HepG2 (cell line): ENCODE results near the gene ZNF414. TPM values are rescaled to one million over a fixed set of nuclear protein-coding genes. Genes with fewer than 3 reads are reported as not detected.

Experiments
- ATAC-seq: fragments of 200-7000 bp; cut with Tn5 transposase; 3 replicates; pipeline ENCODE4 v1.9.1; 2020; ENCODE audit warnings: mild to moderate bottlenecking, moderate library complexity
- BruUV-seq: library from RNA; stranded (reverse); fragments of 400-500 nt; replicated peaks from 2 replicates; lab custom pipeline; 2021; lab: Mats Ljungman, UMichigan
- CTCF ChIA-PET: fragments of 300-600 bp; formaldehyde crosslinking; extraction: SDS; loops from one replicate; lab custom pipeline; 2021; ENCODE audit warnings: low total read pairs, inconsistent platforms, low intra/inter-chr PET ratio; lab: Yijun Ruan, JAX
- POLR2A ChIA-PET: fragments of 350-600 bp; sonication (Branson Sonifier 250); formaldehyde crosslinking; loops from one replicate; lab custom pipeline; 2020; ENCODE audit warnings: antibody characterized with exemption, inconsistent platforms; lab: Yijun Ruan, JAX
- DNase-seq: peaks from one replicate; pipeline ENCODE4 v3.0.0-alpha.2; 2015; ENCODE audit warnings: low spot score
- FAIRE-seq: peaks from 3 replicates; lab custom pipeline; 2011; peaks lifted over from hg19 to GRCh38; lab: Jason Lieb, UNC
- H2AFZ ChIP-seq: one replicate; pipeline ENCODE4 v1.6.1; 2011; ENCODE audit warnings: low read length, inconsistent platforms
- H3K27ac ChIP-seq: fragments of 300-600 bp; 3 replicates; pipeline ENCODE4 v1.8.0; 2011; ENCODE audit warnings: mixed run types, mild to moderate bottlenecking, mixed read lengths, low read length, inconsistent platforms; ENCODE audit not compliant: insufficient read depth; ENCODE audit errors: extremely low read length
- H3K27me3 ChIP-seq, 2 experiments: fragments of 200-600 bp in 1 of 2; 2 replicates in 1 of 2; 3 replicates in 1 of 2; pipeline versions ENCODE4 v1.6.0 to v1.8.0; 2011; ENCODE audit warnings: low read length in 2 of 2, mild to moderate bottlenecking in 2 of 2, moderate library complexity in 2 of 2, inconsistent platforms in 1 of 2; ENCODE audit not compliant: insufficient read depth in 2 of 2, control insufficient read depth in 1 of 2
- H3K36me3 ChIP-seq, 2 experiments: fragments of 200-600 bp in 1 of 2; replicated peaks in 1 of 2; 2 replicates in 1 of 2; 3 replicates in 1 of 2; pipeline versions ENCODE4 v1.5.1 to v1.8.0; 2011; ENCODE audit warnings: low read length in 2 of 2, inconsistent platforms in 1 of 2; ENCODE audit not compliant: insufficient read depth in 2 of 2, control insufficient read depth in 1 of 2
- H3K4me1 ChIP-seq: 2 replicates; pipeline ENCODE4 v1.5.1; 2012; ENCODE audit warnings: low read length, inconsistent platforms; ENCODE audit not compliant: insufficient read depth
- H3K4me2 ChIP-seq: 2 replicates; pipeline ENCODE4 v1.6.0; 2011; ENCODE audit warnings: low read depth, low read length, inconsistent platforms
- H3K4me3 ChIP-seq, 3 experiments: fragments of 200-600 bp in 1 of 3; sonication (generic), shearing (Covaris generic) in 1 of 3; replicated peaks in 1 of 3; 2 replicates each; pipeline ENCODE4 v1.5.1; 2011 to 2016; ENCODE audit warnings: low read length in 3 of 3, inconsistent platforms in 2 of 3, low read depth in 2 of 3, mild to moderate bottlenecking in 2 of 3, control low read depth in 1 of 3, mixed read lengths in 1 of 3; ENCODE audit not compliant: insufficient read depth in 1 of 3
- H3K79me2 ChIP-seq: one replicate; pipeline ENCODE4 v1.6.1; 2011; ENCODE audit warnings: low read length, inconsistent platforms; ENCODE audit not compliant: insufficient read depth
- H3K9ac ChIP-seq: 2 replicates; pipeline ENCODE4 v1.6.0; 2011; ENCODE audit warnings: mild to moderate bottlenecking, low read depth, low read length, inconsistent platforms; ENCODE audit not compliant: insufficient read depth
- H3K9me3 ChIP-seq: 2 replicates; pipeline ENCODE4 v1.5.1; 2012; ENCODE audit warnings: mild to moderate bottlenecking, low read length
- H4K20me1 ChIP-seq: 2 replicates; pipeline ENCODE4 v1.6.0; 2011; ENCODE audit warnings: inconsistent platforms, mild to moderate bottlenecking, low read length, moderate library complexity; ENCODE audit not compliant: insufficient read depth
- EEA1 ChIP-seq: sonication (generic); formaldehyde crosslinking; IDR thresholded peaks from 2 replicates; pipeline ENCODE4 v1.5.1; 2020; ENCODE audit warnings: mild to moderate bottlenecking, missing genetic modification reagents, borderline replicate concordance
- FOSL2 ChIP-seq: sonication (generic); formaldehyde crosslinking; IDR thresholded peaks from 2 replicates; pipeline ENCODE4 v1.4.0; 2020; ENCODE audit warnings: missing genetic modification reagents
- MAFK ChIP-seq, 2 experiments: IDR thresholded peaks in 1 of 2; conservative IDR thresholded peaks in 1 of 2; 2 replicates each; pipeline ENCODE4 v1.6.1; 2011; ENCODE audit warnings: improper control_type of control experiment in 2 of 2, low read length in 2 of 2
- MED13 ChIP-seq: sonication (generic); formaldehyde crosslinking; IDR thresholded peaks from 2 replicates; pipeline ENCODE4 v1.5.0; 2020; ENCODE audit warnings: missing genetic modification reagents
- NFATC3 ChIP-seq: sonication (generic); formaldehyde crosslinking; IDR thresholded peaks from 2 replicates; pipeline ENCODE4 v1.5.1; 2020; ENCODE audit warnings: mild to moderate bottlenecking, missing genetic modification reagents
- RBAK ChIP-seq: sonication (generic); formaldehyde crosslinking; IDR thresholded peaks from 2 replicates; pipeline ENCODE4 v1.5.1; 2020; ENCODE audit warnings: mild to moderate bottlenecking, missing genetic modification reagents
- RBM39 ChIP-seq: fragments of 200-400 bp; formaldehyde crosslinking; IDR thresholded peaks from one replicate; pipeline ENCODE4 v1.6.1; 2018; ENCODE audit warnings: antibody characterized with exemption, mild to moderate bottlenecking, low read depth, low read length; ENCODE audit not compliant: poor library complexity, severe bottlenecking
- SCMH1 ChIP-seq: sonication (generic); formaldehyde crosslinking; IDR thresholded peaks from 2 replicates; pipeline ENCODE4 v1.9.0; 2021; ENCODE audit warnings: missing genetic modification reagents, mild to moderate bottlenecking, borderline replicate concordance
- STAT5B ChIP-seq: sonication (generic); formaldehyde crosslinking; IDR thresholded peaks from 2 replicates; pipeline ENCODE4 v1.4.0; 2020; ENCODE audit warnings: missing genetic modification reagents
- ZNF572 ChIP-seq: sonication (generic); formaldehyde crosslinking; IDR thresholded peaks from 2 replicates; pipeline ENCODE4 v1.5.1; 2020; ENCODE audit warnings: mild to moderate bottlenecking, missing genetic modification reagents
- ZNF720 ChIP-seq: sonication (generic); formaldehyde crosslinking; IDR thresholded peaks from 2 replicates; pipeline ENCODE4 v1.4.0; 2020; ENCODE audit warnings: missing genetic modification reagents
- ZNF780A ChIP-seq: sonication (generic); formaldehyde crosslinking; IDR thresholded peaks from 2 replicates; pipeline ENCODE4 v1.8.0; 2022; ENCODE audit warnings: mild to moderate bottlenecking, missing genetic modification reagents, moderate library complexity
- WGBS: methylation state at CpG from one replicate; pipeline ENCODE4 v1.1.6; 2017; ENCODE audit warnings: low lambda C conversion rate; 5-methylcytosine and 5-hydroxymethylcytosine counted together
- in situ Hi-C: cut with HindIII; loops from 2 replicates; pipeline ENCODE4 v1.10.0; 2017; ENCODE audit warnings: low pct_unique_long_range_greater_than_20kb; ENCODE audit not compliant: extremely low pct_ligation_motif_present
- intact Hi-C: fragments of 100-400 bp; cut with micrococcal nuclease; formaldehyde crosslinking; loops from one replicate; pipeline ENCODE4 v1.10.0; 2022; ENCODE audit not compliant: unreplicated experiment
- polyA plus RNA-seq, 8 experiments: library from polyadenylated mRNA; depleted of rRNA in 3 of 8; stranded (reverse) in 7 of 8; unstranded in 1 of 8; fragments of >200 nt; fragmentation: Illumina TruSeq in 4 of 8; extraction: Trizol in 4 of 8; gene quantifications; 2 replicates each; pipeline versions ENCODE4 v1.2.1 to v1.2.3, GENCODE V29; 2011 to 2016; ENCODE audit warnings: low read depth in 4 of 8, missing spikeins in 1 of 8, mixed read lengths in 1 of 8; ENCODE audit not compliant: insufficient read depth in 1 of 8
- total RNA-seq, 5 experiments: library from RNA; depleted of rRNA; stranded (reverse); fragments of >200 nt; fragmentation: Illumina TruSeq; extraction: Trizol; gene quantifications; 2 replicates each; pipeline ENCODE4 v1.2.3, GENCODE V29; 2016; ENCODE audit warnings: low read depth in 1 of 5
- TF ChIP-seq, protein P1 (sequence below): IDR thresholded peaks from 2 replicates; pipeline ENCODE4 v1.6.1; 2012; ENCODE audit warnings: inconsistent platforms
- TF ChIP-seq, protein P2 (sequence below): sonication (generic); formaldehyde crosslinking; IDR thresholded peaks from 2 replicates; pipeline ENCODE4 v1.9.0; 2022; ENCODE audit warnings: missing genetic modification reagents, mild to moderate bottlenecking, borderline replicate concordance
- TF ChIP-seq, protein P3 (sequence below): sonication (generic); formaldehyde crosslinking; IDR thresholded peaks from 2 replicates; pipeline ENCODE4 v1.5.0; 2020; ENCODE audit warnings: mild to moderate bottlenecking, missing genetic modification reagents
- TF ChIP-seq, protein P4 (sequence below): sonication (generic); formaldehyde crosslinking; IDR thresholded peaks from 2 replicates; pipeline ENCODE4 v1.4.0; 2020; ENCODE audit warnings: missing genetic modification reagents, borderline replicate concordance
- TF ChIP-seq, protein P5 (sequence below): sonication (generic); formaldehyde crosslinking; IDR thresholded peaks from 2 replicates; pipeline ENCODE4 v1.8.1; 2023; ENCODE audit warnings: mild to moderate bottlenecking, missing genetic modification reagents

The ZNF414 gene
- total and polyA plus RNA-seq, 2 of the 13 experiments (the other 11 are each of a cell fraction or from before 2014, with no cell fraction given), result 2.5 to 4.0 TPM

DNA sequence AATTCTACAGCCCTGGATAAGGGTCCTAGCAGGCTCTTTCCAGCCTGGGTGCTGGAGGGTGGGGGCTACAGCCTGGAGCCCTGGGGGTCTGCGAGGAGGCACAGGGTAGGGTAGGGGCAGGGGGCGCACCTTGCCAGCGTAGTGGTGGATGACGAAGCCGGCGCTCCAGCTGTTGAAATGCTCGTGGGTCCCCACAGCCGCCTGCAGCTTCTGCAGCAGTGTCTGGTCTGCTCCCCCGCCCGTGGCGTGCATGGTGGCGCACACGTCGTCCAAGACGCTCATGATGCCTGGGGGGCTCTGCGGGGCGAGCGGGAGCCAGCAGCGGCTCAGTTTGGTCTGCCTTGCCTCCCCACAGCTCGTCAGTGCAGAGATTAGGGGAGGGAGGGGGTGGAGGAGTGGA is 30.2 kb upstream of the ZNF414 start:
- Histone ChIP-seq H3K4me2 (no peak overlapping the region), H3K27me3 (no peaks in the 10 kb centered on the region), H3K9me3 (no peaks in the 10 kb centered on the region), H3K27ac (no peak overlapping the region), H3K36me3 (no peaks in the 10 kb centered on the region), H3K4me3 (no peak overlapping the region), H4K20me1 (no peaks in the 10 kb centered on the region), H3K79me2 (no peaks in the 10 kb centered on the region), H3K4me1 (no peaks in the 10 kb centered on the region), H2AFZ (no peak overlapping the region), H3K9ac (no peak overlapping the region)
- CTCF ChIA-PET, result no interaction called here
- in situ Hi-C loops (no loop called here), intact Hi-C loops (no loop called here)
- no TSS peak for BruUV-seq
- ATAC-seq (no peak), FAIRE-seq (no peak), DNase-seq (no peak)
- POLR2A ChIA-PET, result no interaction called here
- 83% methylated on average over 18 of the region's 20 CpGs for WGBS
- TF ChIP-seq, protein P1, sequence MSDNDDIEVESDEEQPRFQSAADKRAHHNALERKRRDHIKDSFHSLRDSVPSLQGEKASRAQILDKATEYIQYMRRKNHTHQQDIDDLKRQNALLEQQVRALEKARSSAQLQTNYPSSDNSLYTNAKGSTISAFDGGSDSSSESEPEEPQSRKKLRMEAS, result no peak
- TF ChIP-seq MAFK (conservative IDR thresholded peaks at IDR 0.05 in 1 of 2, IDR thresholded peaks at IDR 0.05 in 1 of 2; ENCODE audit: low read length in 2 of 2) (no peak), FOSL2 (CRISPR knock-in tag) (no peak), ZNF720 (CRISPR knock-in tag) (no peak), STAT5B (no peak), RBM39 (no peak), EEA1 (CRISPR knock-in tag) (no peak), ZNF780A (CRISPR knock-in tag) (no peak), SCMH1 (no peak), NFATC3 (CRISPR knock-in tag) (no peak), ZNF572 (CRISPR knock-in tag) (no peak), MED13 (CRISPR knock-in tag) (no peak), RBAK (CRISPR knock-in tag) (no peak)
- TF ChIP-seq, protein P2, sequence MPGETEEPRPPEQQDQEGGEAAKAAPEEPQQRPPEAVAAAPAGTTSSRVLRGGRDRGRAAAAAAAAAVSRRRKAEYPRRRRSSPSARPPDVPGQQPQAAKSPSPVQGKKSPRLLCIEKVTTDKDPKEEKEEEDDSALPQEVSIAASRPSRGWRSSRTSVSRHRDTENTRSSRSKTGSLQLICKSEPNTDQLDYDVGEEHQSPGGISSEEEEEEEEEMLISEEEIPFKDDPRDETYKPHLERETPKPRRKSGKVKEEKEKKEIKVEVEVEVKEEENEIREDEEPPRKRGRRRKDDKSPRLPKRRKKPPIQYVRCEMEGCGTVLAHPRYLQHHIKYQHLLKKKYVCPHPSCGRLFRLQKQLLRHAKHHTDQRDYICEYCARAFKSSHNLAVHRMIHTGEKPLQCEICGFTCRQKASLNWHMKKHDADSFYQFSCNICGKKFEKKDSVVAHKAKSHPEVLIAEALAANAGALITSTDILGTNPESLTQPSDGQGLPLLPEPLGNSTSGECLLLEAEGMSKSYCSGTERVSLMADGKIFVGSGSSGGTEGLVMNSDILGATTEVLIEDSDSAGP (CRISPR knock-in tag), result no peak
- TF ChIP-seq, protein P3, sequence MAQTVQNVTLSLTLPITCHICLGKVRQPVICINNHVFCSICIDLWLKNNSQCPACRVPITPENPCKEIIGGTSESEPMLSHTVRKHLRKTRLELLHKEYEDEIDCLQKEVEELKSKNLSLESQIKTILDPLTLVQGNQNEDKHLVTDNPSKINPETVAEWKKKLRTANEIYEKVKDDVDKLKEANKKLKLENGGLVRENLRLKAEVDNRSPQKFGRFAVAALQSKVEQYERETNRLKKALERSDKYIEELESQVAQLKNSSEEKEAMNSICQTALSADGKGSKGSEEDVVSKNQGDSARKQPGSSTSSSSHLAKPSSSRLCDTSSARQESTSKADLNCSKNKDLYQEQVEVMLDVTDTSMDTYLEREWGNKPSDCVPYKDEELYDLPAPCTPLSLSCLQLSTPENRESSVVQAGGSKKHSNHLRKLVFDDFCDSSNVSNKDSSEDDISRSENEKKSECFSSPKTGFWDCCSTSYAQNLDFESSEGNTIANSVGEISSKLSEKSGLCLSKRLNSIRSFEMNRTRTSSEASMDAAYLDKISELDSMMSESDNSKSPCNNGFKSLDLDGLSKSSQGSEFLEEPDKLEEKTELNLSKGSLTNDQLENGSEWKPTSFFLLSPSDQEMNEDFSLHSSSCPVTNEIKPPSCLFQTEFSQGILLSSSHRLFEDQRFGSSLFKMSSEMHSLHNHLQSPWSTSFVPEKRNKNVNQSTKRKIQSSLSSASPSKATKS, result no peak
- TF ChIP-seq, protein P4, sequence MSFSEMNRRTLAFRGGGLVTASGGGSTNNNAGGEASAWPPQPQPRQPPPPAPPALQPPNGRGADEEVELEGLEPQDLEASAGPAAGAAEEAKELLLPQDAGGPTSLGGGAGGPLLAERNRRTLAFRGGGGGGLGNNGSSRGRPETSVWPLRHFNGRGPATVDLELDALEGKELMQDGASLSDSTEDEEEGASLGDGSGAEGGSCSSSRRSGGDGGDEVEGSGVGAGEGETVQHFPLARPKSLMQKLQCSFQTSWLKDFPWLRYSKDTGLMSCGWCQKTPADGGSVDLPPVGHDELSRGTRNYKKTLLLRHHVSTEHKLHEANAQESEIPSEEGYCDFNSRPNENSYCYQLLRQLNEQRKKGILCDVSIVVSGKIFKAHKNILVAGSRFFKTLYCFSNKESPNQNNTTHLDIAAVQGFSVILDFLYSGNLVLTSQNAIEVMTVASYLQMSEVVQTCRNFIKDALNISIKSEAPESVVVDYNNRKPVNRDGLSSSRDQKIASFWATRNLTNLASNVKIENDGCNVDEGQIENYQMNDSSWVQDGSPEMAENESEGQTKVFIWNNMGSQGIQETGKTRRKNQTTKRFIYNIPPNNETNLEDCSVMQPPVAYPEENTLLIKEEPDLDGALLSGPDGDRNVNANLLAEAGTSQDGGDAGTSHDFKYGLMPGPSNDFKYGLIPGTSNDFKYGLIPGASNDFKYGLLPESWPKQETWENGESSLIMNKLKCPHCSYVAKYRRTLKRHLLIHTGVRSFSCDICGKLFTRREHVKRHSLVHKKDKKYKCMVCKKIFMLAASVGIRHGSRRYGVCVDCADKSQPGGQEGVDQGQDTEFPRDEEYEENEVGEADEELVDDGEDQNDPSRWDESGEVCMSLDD (CRISPR knock-in tag), result no peak
- TF ChIP-seq, protein P5, sequence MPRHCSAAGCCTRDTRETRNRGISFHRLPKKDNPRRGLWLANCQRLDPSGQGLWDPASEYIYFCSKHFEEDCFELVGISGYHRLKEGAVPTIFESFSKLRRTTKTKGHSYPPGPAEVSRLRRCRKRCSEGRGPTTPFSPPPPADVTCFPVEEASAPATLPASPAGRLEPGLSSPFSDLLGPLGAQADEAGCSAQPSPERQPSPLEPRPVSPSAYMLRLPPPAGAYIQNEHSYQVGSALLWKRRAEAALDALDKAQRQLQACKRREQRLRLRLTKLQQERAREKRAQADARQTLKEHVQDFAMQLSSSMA (CRISPR knock-in tag), result no peak
